Mesangial cell (primary cell): ENCODE measurements around the gene CD3D. TPM values are rescaled to one million over a fixed set of nuclear protein-coding genes. Genes with fewer than 3 reads are reported as not detected.

Source experiments
- total RNA-seq: library from RNA; depleted of rRNA; stranded (reverse); fragments of >200 nt; gene quantifications from 2 replicates; pipeline ENCODE4 v1.2.3, GENCODE V29; 2015

CD3D gene
- not detected in 2 replicates for total RNA-seq

DNA sequence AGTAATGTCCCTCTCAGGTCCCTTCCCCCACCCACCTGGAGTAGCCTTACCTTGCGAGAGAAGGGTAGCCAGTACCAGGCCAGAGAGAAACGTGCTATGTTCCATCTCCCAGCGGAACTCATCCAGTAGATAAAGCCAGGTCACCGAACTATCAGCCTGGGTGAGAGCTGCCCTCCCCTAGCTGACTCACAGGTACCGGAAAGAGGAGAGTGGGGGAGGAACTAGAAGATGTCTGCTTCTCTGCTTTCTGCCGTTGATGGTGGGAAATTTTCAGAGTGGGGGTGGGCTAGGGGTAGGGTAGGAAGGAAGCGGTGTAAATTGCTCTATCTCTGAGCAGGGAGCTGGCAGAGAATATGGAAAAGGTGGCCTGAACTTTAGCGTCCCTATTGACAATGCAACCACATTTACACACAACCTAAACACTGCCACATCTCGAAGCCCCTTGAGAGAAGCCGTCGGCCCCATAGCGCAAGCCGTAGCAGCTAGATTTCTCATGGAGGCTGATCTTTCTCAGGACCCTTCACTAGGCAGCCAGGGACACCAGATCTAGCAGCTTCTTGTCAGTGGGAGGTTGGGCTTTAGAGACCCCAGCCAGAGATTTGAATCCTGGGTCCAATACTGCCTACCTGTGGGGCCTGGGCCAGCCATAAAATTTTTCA lies at the start of gene CD3D:
Gene CD3D, minus strand, starts transcription at position 203 of the 659 bp plus-strand sequence. Its CDS starts 98 bp downstream, at position 105.

GRCh38 chr11:118359295-118359958 lies 16.9 kb upstream of the CD3D start, which contains the start of gene UBE4A:
UBE4A (plus strand) TSS chr11:118359600; CDS start chr11:118365081, 5,481 bp downstream.

DNA sequence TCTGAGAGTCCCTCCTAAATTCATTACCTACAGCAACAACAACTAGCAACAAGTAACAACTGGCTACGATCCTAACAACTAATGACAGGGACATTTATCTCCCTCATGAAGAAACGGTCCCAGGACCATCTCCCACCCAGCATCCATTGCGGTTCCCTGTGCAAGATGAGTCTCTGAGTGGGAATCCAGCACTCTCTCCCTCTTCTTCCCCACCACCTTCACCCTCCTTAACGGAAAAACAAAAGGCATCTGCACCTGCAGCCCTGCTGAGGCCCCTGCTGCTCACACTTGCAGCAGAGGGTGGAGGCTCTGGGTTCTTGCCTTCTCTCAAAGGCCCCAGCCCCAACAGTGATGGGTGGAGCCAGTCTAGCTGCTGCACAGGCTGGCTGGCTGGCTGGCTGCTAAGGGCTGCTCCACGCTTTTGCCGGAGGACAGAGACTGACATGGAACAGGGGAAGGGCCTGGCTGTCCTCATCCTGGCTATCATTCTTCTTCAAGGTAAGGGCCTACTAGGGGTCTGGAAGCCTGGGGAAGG lies 1.5 kb upstream of the CD3D start, which contains the start of gene CD3G:
Gene CD3G, plus strand, starts transcription at position 364 of the 535 bp plus-strand sequence. Its CDS starts 80 bp downstream, at position 444.

GRCh38 chr11:118304568-118305248 lies 37.8 kb downstream of the CD3D start, which contains the start of gene CD3E:
CD3E (plus strand) TSS chr11:118304730; CDS start chr11:118304953, 223 bp downstream.

Other genes with a start within 250 kb of the CD3D start
- gene SCN4B, start 189.9 kb downstream of the CD3D start, total RNA-seq: under 0.01 TPM in 1 of 2 replicates, not detected in the other
- gene SCN2B, start 166.1 kb downstream of the CD3D start, total RNA-seq: 0.13 TPM in 1 of 2 replicates, not detected in the other
- not detected in 2 replicates for gene JAML, start 117.7 kb downstream of the CD3D start, total RNA-seq
- gene MPZL3, start 90.3 kb downstream of the CD3D start, total RNA-seq: 2.5 and 2.8 TPM in 2 replicates
- gene MPZL2, start 78.4 kb downstream of the CD3D start, total RNA-seq: 0.16 and 3.8 TPM in 2 replicates
- not detected in 2 replicates for gene CD3E, start 38.0 kb downstream of the CD3D start, total RNA-seq
- gene CD3G, start 1.6 kb upstream of the CD3D start, total RNA-seq: not detected in 2 replicates
- 28.2 and 33.0 TPM in 2 replicates for gene UBE4A, start 16.9 kb upstream of the CD3D start, total RNA-seq
- 37.1 and 55.1 TPM in 2 replicates for gene ATP5MG, start 58.9 kb upstream of the CD3D start, total RNA-seq
- gene KMT2A, start 93.8 kb upstream of the CD3D start, total RNA-seq: 27.7 and 59.3 TPM in 2 replicates
- gene TTC36, start 184.8 kb upstream of the CD3D start, total RNA-seq: 0.38 and 0.49 TPM in 2 replicates
- 31.1 and 40.8 TPM in 2 replicates for gene TMEM25, start 188.5 kb upstream of the CD3D start, total RNA-seq
- 16.0 and 17.1 TPM in 2 replicates for gene IFT46, start 223.2 kb upstream of the CD3D start, total RNA-seq
- 82.3 and 105 TPM in 2 replicates for gene ARCN1, start 229.7 kb upstream of the CD3D start, total RNA-seq